ENCODE measurements around the gene NPHP4.
"Not testable (repeated sequence)": the region's sequence is repeated elsewhere in the genome, so short reads cannot be mapped to it uniquely, and the experiment has no call there.

The NPHP4 gene

DNA sequence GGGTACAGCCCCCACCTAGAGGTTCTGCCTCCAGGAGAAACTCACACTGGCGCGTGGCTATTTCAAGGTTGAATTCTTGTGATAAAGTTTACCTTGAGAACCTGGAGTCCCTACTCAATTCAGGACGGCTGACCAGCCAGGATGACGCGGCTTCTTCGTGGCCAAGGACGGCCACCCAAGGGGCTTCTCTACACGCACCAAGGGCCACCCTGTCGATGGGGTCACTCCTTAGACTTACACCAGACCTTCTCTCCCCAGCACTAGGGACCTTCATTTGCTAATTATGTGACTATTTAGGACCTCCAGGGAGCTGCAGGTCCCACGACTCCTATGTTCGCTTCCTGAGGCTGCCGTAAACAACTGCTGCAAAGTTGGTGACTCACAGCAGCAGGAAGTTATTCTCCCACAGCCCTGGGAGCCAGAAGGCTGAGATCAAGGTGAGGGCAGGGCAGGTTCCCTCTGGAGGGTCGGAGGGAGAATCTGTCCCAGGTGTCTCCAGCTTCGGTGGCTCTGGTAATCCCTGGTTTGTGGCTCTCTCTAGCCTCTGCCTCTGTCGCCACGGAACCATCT is 135.9 kb downstream of the NPHP4 start:
- Histone ChIP-seq H3K4me2 (ENCODE audit: low read length) (no peak overlapping the region), H3K27ac (ENCODE audit: low read depth, low read length) (no peak overlapping the region), H3K36me3 (ENCODE audit: control insufficient read depth, low read length) (no peaks in the 10 kb centered on the region), H3K79me2 (ENCODE audit: control insufficient read depth, low read length) (no peaks in the 10 kb centered on the region), H3F3A (ENCODE audit: control insufficient read depth, insufficient read depth) (no peaks in the 10 kb centered on the region), H4K20me1 (ENCODE audit: control insufficient read depth, insufficient read depth, low read depth, low read length) (no peaks in the 10 kb centered on the region), H3K27me3 (ENCODE audit: control insufficient read depth, low read length) (no peaks in the 10 kb centered on the region), H3K4me1 (ENCODE audit: control insufficient read depth, low read length) (no peaks in the 10 kb centered on the region), H3K9me3 (ENCODE audit: control insufficient read depth, insufficient read depth, low read length) (no peaks in the 10 kb centered on the region; the same call in 1 of the 2 replicates), H3K4me3 (ENCODE audit: low read length) (no peak overlapping the region), H3K9me2 (replicated peaks; ENCODE audit: control insufficient read depth, low read length) (no peaks in the 10 kb centered on the region)
- TF ChIP-seq, protein P1, sequence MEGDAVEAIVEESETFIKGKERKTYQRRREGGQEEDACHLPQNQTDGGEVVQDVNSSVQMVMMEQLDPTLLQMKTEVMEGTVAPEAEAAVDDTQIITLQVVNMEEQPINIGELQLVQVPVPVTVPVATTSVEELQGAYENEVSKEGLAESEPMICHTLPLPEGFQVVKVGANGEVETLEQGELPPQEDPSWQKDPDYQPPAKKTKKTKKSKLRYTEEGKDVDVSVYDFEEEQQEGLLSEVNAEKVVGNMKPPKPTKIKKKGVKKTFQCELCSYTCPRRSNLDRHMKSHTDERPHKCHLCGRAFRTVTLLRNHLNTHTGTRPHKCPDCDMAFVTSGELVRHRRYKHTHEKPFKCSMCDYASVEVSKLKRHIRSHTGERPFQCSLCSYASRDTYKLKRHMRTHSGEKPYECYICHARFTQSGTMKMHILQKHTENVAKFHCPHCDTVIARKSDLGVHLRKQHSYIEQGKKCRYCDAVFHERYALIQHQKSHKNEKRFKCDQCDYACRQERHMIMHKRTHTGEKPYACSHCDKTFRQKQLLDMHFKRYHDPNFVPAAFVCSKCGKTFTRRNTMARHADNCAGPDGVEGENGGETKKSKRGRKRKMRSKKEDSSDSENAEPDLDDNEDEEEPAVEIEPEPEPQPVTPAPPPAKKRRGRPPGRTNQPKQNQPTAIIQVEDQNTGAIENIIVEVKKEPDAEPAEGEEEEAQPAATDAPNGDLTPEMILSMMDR (IDR thresholded peaks at IDR 0.05; ENCODE audit: low read depth, low read length, poor library complexity, severe bottlenecking): no peak
- no peak for TF ChIP-seq EZH2phosphoT487 (IDR thresholded peaks at IDR 0.05; ENCODE audit: borderline replicate concordance, low read length)

DNA sequence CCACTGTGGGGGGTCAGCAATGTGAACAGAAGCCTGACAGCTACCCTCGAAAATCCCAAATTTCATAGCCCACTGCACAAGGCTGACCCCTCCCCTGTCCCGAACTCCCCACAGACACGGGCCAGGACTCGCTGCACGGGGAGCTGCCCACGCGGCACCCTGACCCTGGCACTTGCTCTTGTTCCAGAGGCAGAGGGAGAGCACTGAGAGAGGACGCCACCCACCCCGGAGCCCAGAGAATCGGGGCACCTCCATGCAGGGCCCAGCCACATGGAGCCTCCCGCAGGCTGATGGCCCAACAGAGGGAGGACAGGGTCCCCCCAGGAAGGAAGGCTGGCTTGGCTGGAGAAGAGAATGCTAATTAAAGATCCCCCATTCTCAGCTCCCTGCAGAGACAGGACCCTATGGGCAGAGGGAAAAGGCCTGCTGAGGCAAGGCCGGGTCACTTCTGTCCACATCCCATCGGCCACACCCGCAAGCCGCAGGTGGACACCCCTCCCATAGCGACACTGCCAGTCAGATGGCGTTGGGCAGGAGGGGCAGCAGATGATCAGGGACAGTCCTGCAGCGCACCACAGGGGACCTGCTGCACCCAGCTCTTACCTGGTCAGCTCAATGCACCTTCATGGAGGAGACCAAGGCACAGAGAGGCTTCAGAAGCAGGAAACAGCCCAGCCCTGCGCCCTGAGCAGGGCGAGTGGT is 136.9 kb downstream of the NPHP4 start:
- Histone ChIP-seq H3K27ac (ENCODE audit: low read depth, low read length) (no peak overlapping the region), H3K4me2 (ENCODE audit: low read length) (no peak overlapping the region), H3F3A (ENCODE audit: control insufficient read depth, insufficient read depth) (no peaks in the 10 kb centered on the region), H3K9me3 (ENCODE audit: control insufficient read depth, insufficient read depth, low read length) (no peaks in the 10 kb centered on the region; the same call in 1 of the 2 replicates), H3K27me3 (ENCODE audit: control insufficient read depth, low read length) (no peaks in the 10 kb centered on the region), H3K9me2 (replicated peaks; ENCODE audit: control insufficient read depth, low read length) (no peaks in the 10 kb centered on the region), H3K36me3 (ENCODE audit: control insufficient read depth, low read length) (no peaks in the 10 kb centered on the region), H4K20me1 (ENCODE audit: control insufficient read depth, insufficient read depth, low read depth, low read length) (no peaks in the 10 kb centered on the region), H3K4me1 (ENCODE audit: control insufficient read depth, low read length) (no peaks in the 10 kb centered on the region), H3K4me3 (ENCODE audit: low read length) (no peak overlapping the region), H3K79me2 (ENCODE audit: control insufficient read depth, low read length) (no peaks in the 10 kb centered on the region)
- no peak for TF ChIP-seq EZH2phosphoT487 (IDR thresholded peaks at IDR 0.05; ENCODE audit: borderline replicate concordance, low read length)
- TF ChIP-seq, protein P1 (IDR thresholded peaks at IDR 0.05; ENCODE audit: low read depth, low read length, poor library complexity, severe bottlenecking): no peak

DNA sequence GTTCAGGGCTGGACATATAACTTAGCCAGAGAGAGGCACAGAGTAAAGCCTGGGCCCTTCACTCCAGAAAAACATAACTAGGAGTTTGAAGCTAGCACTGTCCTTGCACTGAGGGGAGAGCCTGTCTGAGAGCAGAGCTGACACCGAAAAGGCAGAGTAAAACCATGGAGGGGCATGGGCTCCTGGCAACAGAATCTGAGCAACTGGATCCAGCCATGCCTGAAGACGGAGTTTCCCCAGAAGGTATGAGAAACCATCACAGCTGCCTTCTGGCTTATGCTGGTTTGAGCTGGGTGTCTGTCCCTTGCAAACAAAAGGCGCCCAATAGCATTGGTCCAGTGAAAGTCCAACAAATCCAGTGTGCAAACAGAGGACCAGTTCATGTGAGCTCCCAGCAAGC is 137.5 kb downstream of the NPHP4 start:
- Histone ChIP-seq H3K79me2 (ENCODE audit: control insufficient read depth, low read length) (no peaks in the 10 kb centered on the region), H3K9me2 (replicated peaks; ENCODE audit: control insufficient read depth, low read length) (no peaks in the 10 kb centered on the region), H3K9me3 (ENCODE audit: control insufficient read depth, insufficient read depth, low read length) (no peaks in the 10 kb centered on the region; the same call in 1 of the 2 replicates), H3K27me3 (ENCODE audit: control insufficient read depth, low read length) (no peaks in the 10 kb centered on the region), H3K36me3 (ENCODE audit: control insufficient read depth, low read length) (no peaks in the 10 kb centered on the region), H3F3A (ENCODE audit: control insufficient read depth, insufficient read depth) (no peaks in the 10 kb centered on the region), H3K4me1 (ENCODE audit: control insufficient read depth, low read length) (no peaks in the 10 kb centered on the region), H4K20me1 (ENCODE audit: control insufficient read depth, insufficient read depth, low read depth, low read length) (no peaks in the 10 kb centered on the region), H3K4me3 (ENCODE audit: low read length) (no peak overlapping the region), H3K4me2 (ENCODE audit: low read length) (no peak overlapping the region), H3K27ac (ENCODE audit: low read depth, low read length) (no peak overlapping the region)
- TF ChIP-seq EZH2phosphoT487 (IDR thresholded peaks at IDR 0.05; ENCODE audit: borderline replicate concordance, low read length): no peak
- TF ChIP-seq, protein P1 (IDR thresholded peaks at IDR 0.05; ENCODE audit: low read depth, low read length, poor library complexity, severe bottlenecking): no peak

DNA sequence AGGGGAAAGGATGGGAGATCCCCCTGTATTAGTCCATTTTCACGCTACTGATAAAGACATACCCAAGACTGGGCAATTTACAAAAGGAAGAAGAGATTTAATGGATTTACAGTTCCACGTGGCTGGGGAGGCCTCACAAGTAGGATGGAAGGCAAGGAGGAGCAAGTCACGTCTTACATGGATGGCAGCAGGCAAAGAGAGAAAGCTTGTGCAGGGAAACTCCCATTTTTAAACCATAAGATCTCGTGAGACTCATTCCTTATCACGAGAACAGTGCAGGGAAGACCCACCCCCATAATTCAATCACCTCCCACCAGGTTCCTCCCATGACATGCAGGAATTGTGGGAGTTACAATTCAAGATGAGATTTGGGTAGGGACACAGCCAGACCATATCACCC is 138.4 kb downstream of the NPHP4 start:
- not testable (repeated sequence) for H3K36me3 ChIP-seq (ENCODE audit: control insufficient read depth, low read length); H3K9me2 ChIP-seq (replicated peaks; ENCODE audit: control insufficient read depth, low read length); H3K4me3 ChIP-seq (ENCODE audit: low read length); H3F3A ChIP-seq (ENCODE audit: control insufficient read depth, insufficient read depth); H3K27me3 ChIP-seq (ENCODE audit: control insufficient read depth, low read length); H3K4me2 ChIP-seq (ENCODE audit: low read length); H3K4me1 ChIP-seq (ENCODE audit: control insufficient read depth, low read length); H3K79me2 ChIP-seq (ENCODE audit: control insufficient read depth, low read length); H3K27ac ChIP-seq (ENCODE audit: low read depth, low read length); H3K9me3 ChIP-seq (ENCODE audit: control insufficient read depth, insufficient read depth, low read length); H4K20me1 ChIP-seq (ENCODE audit: control insufficient read depth, insufficient read depth, low read depth, low read length)
